Body of pancreas (tissue), 4 donors: ENCODE results near the gene TMEM135.

Source experiments
- CTCF ChIP-seq, 7 experiments: fragments of 450-650 bp in 4 of 7; fragments of 200-600 bp in 3 of 7; sonication (generic) in 3 of 7; IDR thresholded peaks; one replicate each; pipeline ENCODE4 v1.5.1; 2016 to 2019; ENCODE audit warnings: antibody characterized with exemption in 7 of 7
- POLR2A ChIP-seq, 3 donors: fragments of 450-650 bp; IDR thresholded peaks; one replicate each; pipeline ENCODE4 v1.6.1; 2016; ENCODE audit warnings: antibody characterized with exemption in 3 of 3, mild to moderate bottlenecking in 2 of 3

- TF ChIP-seq POLR2A (IDR thresholded peaks at IDR 0.05) (no peak), CTCF (IDR thresholded peaks at IDR 0.05) (no peak)
Observed at GRCh38 chr11:87030458-87031054, 7.2 kb upstream of the TMEM135 start.
